ENCODE results near the gene GPR143. TPM values are rescaled to one million over a fixed set of nuclear protein-coding genes. Genes with fewer than 3 reads are reported as not detected.

GPR143 gene
- total and polyA plus RNA-seq, 7 donors = 0.70 TPM; not detected in 6

GRCh38 chrX:9789555-9789954 lies 23.9 kb upstream of the GPR143 start:
- Histone ChIP-seq H3K36me3 (no peaks in the 10 kb centered on the region), H3K4me1 (peaks cover 0 to 6% (median 2%) of the 10 kb centered on the region in 4 donors), H3K9me3 (no peaks in the 10 kb centered on the region), H3K27ac (no peak overlapping the region), H3K27me3 (peaks cover 0 to 6% (median 0%) of the 10 kb centered on the region in 3 donors), H3K4me3 (no peak overlapping the region)
- no peak for TF ChIP-seq EP300 (IDR thresholded peaks at IDR 0.05)
- TF ChIP-seq POLR2AphosphoS5 (IDR thresholded peaks at IDR 0.05) = no peak
- no peak for TF ChIP-seq CTCF (IDR thresholded peaks at IDR 0.05)
- no peak for TF ChIP-seq POLR2A (IDR thresholded peaks at IDR 0.05)
- intact Hi-C loops (cut with DNase I) = no loop called here
- no peak for DNase-seq
- 75 to 86% methylated on average over 5 of the region's 5 CpGs for WGBS, 2 donors

GRCh38 chrX:9788911-9789310 lies 23.3 kb upstream of the GPR143 start:
- H3K4me3 ChIP-seq = no peak overlapping the region
- no peaks in the 10 kb centered on the region for H3K36me3 ChIP-seq
- WGBS, 2 donors = 3 to 21% methylated on average over 2 of the region's 2 CpGs
- H3K4me1 ChIP-seq = peaks cover 0 to 6% (median 2%) of the 10 kb centered on the region in 4 donors
- intact Hi-C loops (cut with DNase I) = no loop called here
- no peak overlapping the region for H3K27ac ChIP-seq
- peaks cover 0 to 6% (median 0%) of the 10 kb centered on the region in 3 donors for H3K27me3 ChIP-seq
- no peaks in the 10 kb centered on the region for H3K9me3 ChIP-seq
- no peak for TF ChIP-seq EP300 (IDR thresholded peaks at IDR 0.05)
- no peak for TF ChIP-seq POLR2AphosphoS5 (IDR thresholded peaks at IDR 0.05)
- no peak for TF ChIP-seq POLR2A (IDR thresholded peaks at IDR 0.05)
- TF ChIP-seq CTCF (IDR thresholded peaks at IDR 0.05) = no peak
- DNase-seq = no peak

- WGBS, 2 donors = 1 to 3% methylated on average over 45 of the region's 45 CpGs
- Histone ChIP-seq H3K9me3 (no peaks in the 10 kb centered on the region), H3K4me3 (peak overlapping the region; percentile 19 to 59 (median 54)), H3K36me3 (no peaks in the 10 kb centered on the region), H3K4me1 (peaks cover 0 to 6% (median 2%) of the 10 kb centered on the region in 4 donors), H3K27me3 (peaks cover 0 to 6% (median 0%) of the 10 kb centered on the region in 3 donors), H3K27ac (peak overlapping the region in 2 of 4 donors; percentile 23 to 31)
- DNase-seq = no peak
- intact Hi-C loops (cut with DNase I) = no loop called here
- TF ChIP-seq POLR2AphosphoS5 (IDR thresholded peaks at IDR 0.05) (no peak), EP300 (IDR thresholded peaks at IDR 0.05) (no peak), CTCF (IDR thresholded peaks at IDR 0.05) (no peak), POLR2A (IDR thresholded peaks at IDR 0.05) (no peak)
Measured at GRCh38 chrX:9786798-9787635, 21.4 kb upstream of the GPR143 start.

GRCh38 chrX:9785944-9786797 lies 20.5 kb upstream of the GPR143 start, which contains the start of gene SHROOM2:
SHROOM2 (plus strand) TSS chrX:9786429; CDS start chrX:9786546, 117 bp downstream.
- H3K4me1 ChIP-seq = peaks cover 0 to 6% (median 2%) of the 10 kb centered on the region in 4 donors

More at GRCh38 chrX:9785944-9786797, 20.5 kb upstream of the GPR143 start, which contains the start of gene SHROOM2:
- DNase-seq = no peak
- no peaks in the 10 kb centered on the region for H3K36me3 ChIP-seq
- H3K27me3 ChIP-seq = peaks cover 0 to 6% (median 0%) of the 10 kb centered on the region in 3 donors
- no peaks in the 10 kb centered on the region for H3K9me3 ChIP-seq
- TF ChIP-seq CTCF (IDR thresholded peaks at IDR 0.05) (no peak), POLR2A (IDR thresholded peaks at IDR 0.05) (no peak), EP300 (IDR thresholded peaks at IDR 0.05) (no peak), POLR2AphosphoS5 (IDR thresholded peaks at IDR 0.05) (no peak)
- WGBS, 2 donors = 0 to 1% methylated on average over 131 of the region's 132 CpGs
- intact Hi-C loops (cut with DNase I) = no loop called here
- H3K27ac ChIP-seq = peak within 1 kb of the TSS in 2 of 4 donors; percentile 23 to 31
- peak within 1 kb of the TSS; percentile 19 to 59 (median 54) for H3K4me3 ChIP-seq

Measured in sigmoid colon (tissue), 7 donors.